ENCODE measurements around the gene ENTR1.
A peak's percentile ranks its signal among the peaks of the same experiment; 100 is the strongest.

DNA sequence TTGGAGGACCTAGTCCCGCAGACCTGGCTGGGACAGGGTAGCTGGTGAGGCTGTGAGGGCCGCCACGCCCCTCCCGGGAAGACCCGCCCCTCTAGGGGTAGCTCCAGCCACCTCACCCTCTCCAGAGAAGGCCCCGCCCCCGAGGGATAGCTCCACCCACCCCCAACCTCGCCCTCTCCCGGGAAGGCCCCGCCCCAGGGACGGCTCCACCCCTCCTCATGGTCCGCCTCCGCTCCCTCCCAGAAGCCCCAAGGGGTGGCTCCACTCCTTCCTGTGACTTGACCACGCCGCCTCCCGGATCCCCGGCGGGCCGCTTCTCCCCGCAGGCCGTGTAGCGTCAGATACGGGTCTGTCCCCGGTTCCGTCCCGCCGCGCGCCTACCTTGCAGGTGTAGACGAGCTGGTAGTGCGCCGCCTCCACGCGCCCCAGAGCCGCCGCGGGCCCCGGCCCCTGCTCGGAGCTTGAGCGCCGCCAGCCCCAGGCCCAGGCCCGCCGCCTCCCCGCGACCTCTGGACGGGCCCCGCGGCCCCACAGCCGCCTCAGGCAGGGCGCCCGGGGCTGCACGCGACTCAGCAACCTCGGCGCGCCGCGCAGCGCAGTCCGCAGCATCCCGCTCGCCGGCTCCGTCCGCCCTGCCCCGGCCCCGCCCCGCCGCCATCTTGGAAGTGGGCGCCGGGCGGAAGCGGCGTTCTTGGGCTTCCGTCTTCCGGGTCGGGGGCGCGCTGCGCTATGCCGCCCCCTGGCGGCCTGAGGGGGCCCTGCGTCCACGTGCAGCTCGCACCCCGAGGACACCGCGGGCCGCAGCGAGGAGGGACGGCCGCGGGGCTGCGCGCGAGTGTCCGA is 47.1 kb downstream of the ENTR1 start, which contains the start of gene DNLZ:
- TF ChIP-seq, protein P1, sequence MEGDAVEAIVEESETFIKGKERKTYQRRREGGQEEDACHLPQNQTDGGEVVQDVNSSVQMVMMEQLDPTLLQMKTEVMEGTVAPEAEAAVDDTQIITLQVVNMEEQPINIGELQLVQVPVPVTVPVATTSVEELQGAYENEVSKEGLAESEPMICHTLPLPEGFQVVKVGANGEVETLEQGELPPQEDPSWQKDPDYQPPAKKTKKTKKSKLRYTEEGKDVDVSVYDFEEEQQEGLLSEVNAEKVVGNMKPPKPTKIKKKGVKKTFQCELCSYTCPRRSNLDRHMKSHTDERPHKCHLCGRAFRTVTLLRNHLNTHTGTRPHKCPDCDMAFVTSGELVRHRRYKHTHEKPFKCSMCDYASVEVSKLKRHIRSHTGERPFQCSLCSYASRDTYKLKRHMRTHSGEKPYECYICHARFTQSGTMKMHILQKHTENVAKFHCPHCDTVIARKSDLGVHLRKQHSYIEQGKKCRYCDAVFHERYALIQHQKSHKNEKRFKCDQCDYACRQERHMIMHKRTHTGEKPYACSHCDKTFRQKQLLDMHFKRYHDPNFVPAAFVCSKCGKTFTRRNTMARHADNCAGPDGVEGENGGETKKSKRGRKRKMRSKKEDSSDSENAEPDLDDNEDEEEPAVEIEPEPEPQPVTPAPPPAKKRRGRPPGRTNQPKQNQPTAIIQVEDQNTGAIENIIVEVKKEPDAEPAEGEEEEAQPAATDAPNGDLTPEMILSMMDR (IDR thresholded peaks at IDR 0.05; ENCODE audit: low read depth, low read length, poor library complexity, severe bottlenecking): peak; percentile 92
- TF ChIP-seq EZH2phosphoT487 (IDR thresholded peaks at IDR 0.05; ENCODE audit: borderline replicate concordance, low read length): no peak

Data from DOHH2 (cell line).